H9 (cell line): Measurements from ENCODE around the gene DCUN1D2. TPM values are rescaled to one million over a fixed set of nuclear protein-coding genes. Genes with fewer than 3 reads are reported as not detected.

Experiments used
- DNase-seq: peaks from one replicate; pipeline ENCODE4 v3.0.0-alpha.2; 2017
- H2AFZ ChIP-seq: one replicate; pipeline ENCODE4 v1.6.1; 2013; ENCODE audit warnings: mild to moderate bottlenecking, low read length, control low read depth, moderate library complexity
- H2AK5ac ChIP-seq: 2 replicates; pipeline ENCODE4 v1.6.1; 2013; ENCODE audit warnings: low read length, control low read depth, mixed read lengths; ENCODE audit not compliant: insufficient read length
- H2BK120ac ChIP-seq: one replicate; pipeline ENCODE4 v1.6.1; 2013; ENCODE audit warnings: low read depth, mild to moderate bottlenecking, low read length, control low read depth, inconsistent platforms; ENCODE audit not compliant: poor library complexity, severe bottlenecking
- H2BK12ac ChIP-seq: 2 replicates; pipeline ENCODE4 v1.6.1; 2013; ENCODE audit warnings: low read length, control low read depth, mixed read lengths, low read depth; ENCODE audit not compliant: insufficient read length
- H2BK15ac ChIP-seq: 2 replicates; pipeline ENCODE4 v1.6.1; 2013; ENCODE audit warnings: low read depth, low read length, control low read depth
- H2BK20ac ChIP-seq: one replicate; pipeline ENCODE4 v1.6.1; 2013; ENCODE audit warnings: low read depth, mild to moderate bottlenecking, low read length, control low read depth, inconsistent platforms; ENCODE audit not compliant: poor library complexity, severe bottlenecking
- H2BK5ac ChIP-seq: 2 replicates; pipeline ENCODE4 v1.6.1; 2013; ENCODE audit warnings: low read length, control low read depth, mixed read lengths; ENCODE audit not compliant: insufficient read length
- H3K14ac ChIP-seq: 2 replicates; pipeline ENCODE4 v1.6.1; 2013; ENCODE audit warnings: low read length, control low read depth; ENCODE audit not compliant: insufficient read depth
- H3K18ac ChIP-seq: 2 replicates; pipeline ENCODE4 v1.6.1; 2013; ENCODE audit warnings: low read depth, mild to moderate bottlenecking, mixed read lengths, low read length, control low read depth; ENCODE audit not compliant: insufficient read length
- H3K23ac ChIP-seq: 2 replicates; pipeline ENCODE4 v1.6.1; 2013; ENCODE audit warnings: low read length, control low read depth, mixed read lengths, low read depth; ENCODE audit not compliant: insufficient read length
- H3K23me2 ChIP-seq: 2 replicates; pipeline ENCODE4 v1.6.1; 2013; ENCODE audit warnings: low read depth, mild to moderate bottlenecking, mixed read lengths, low read length, control low read depth; ENCODE audit not compliant: insufficient read length, poor library complexity, severe bottlenecking
- H3K27ac ChIP-seq: 2 replicates; pipeline ENCODE4 v1.5.1; 2013; ENCODE audit warnings: low read length, control low read depth, mixed read lengths, low read depth; ENCODE audit not compliant: insufficient read length
- H3K27me3 ChIP-seq: 2 replicates; pipeline ENCODE4 v1.6.1; 2013; ENCODE audit warnings: low read length, control low read depth, inconsistent platforms; ENCODE audit not compliant: insufficient read depth
- H3K4ac ChIP-seq: 2 replicates; pipeline ENCODE4 v1.6.1; 2013; ENCODE audit warnings: low read depth, mild to moderate bottlenecking, control low read depth, inconsistent platforms, low read length, moderate library complexity
- H3K4me1 ChIP-seq: 2 replicates; pipeline ENCODE4 v1.6.1; 2013; ENCODE audit warnings: low read length, control low read depth, inconsistent platforms; ENCODE audit not compliant: insufficient read depth
- H3K4me2 ChIP-seq: 2 replicates; pipeline ENCODE4 v1.6.1; 2013; ENCODE audit warnings: low read length, control low read depth, mixed read lengths; ENCODE audit not compliant: insufficient read length, insufficient read depth
- H3K56ac ChIP-seq: 2 replicates; pipeline ENCODE4 v1.6.1; 2013; ENCODE audit warnings: low read depth, mild to moderate bottlenecking, mixed read lengths, low read length, control low read depth; ENCODE audit not compliant: insufficient read length
- H3K79me1 ChIP-seq: 2 replicates; pipeline ENCODE4 v1.6.1; 2013; ENCODE audit warnings: low read depth, mild to moderate bottlenecking, moderate library complexity, low read length, control low read depth, inconsistent platforms; ENCODE audit not compliant: insufficient read depth, poor library complexity, severe bottlenecking
- H3K79me2 ChIP-seq: 2 replicates; pipeline ENCODE4 v1.6.1; 2013; ENCODE audit warnings: low read length, control low read depth, inconsistent platforms; ENCODE audit not compliant: insufficient read depth
- H3K9ac ChIP-seq: 2 replicates; pipeline ENCODE4 v1.6.1; 2013; ENCODE audit warnings: low read length, control low read depth, mixed read lengths; ENCODE audit not compliant: insufficient read length; ENCODE audit errors: extremely low read depth
- H3K9me3 ChIP-seq: one replicate; pipeline ENCODE4 v1.6.1; 2013; ENCODE audit warnings: low read depth, low read length, inconsistent platforms; ENCODE audit not compliant: control insufficient read depth
- H3T11ph ChIP-seq: one replicate; pipeline ENCODE4 v1.6.1; 2013; ENCODE audit warnings: mild to moderate bottlenecking, low read length, control low read depth, inconsistent platforms
- H4K20me1 ChIP-seq: one replicate; pipeline ENCODE4 v1.6.1; 2013; ENCODE audit not compliant: control insufficient read depth, insufficient read length, insufficient read depth
- H4K5ac ChIP-seq: 2 replicates; pipeline ENCODE4 v1.6.1; 2013; ENCODE audit warnings: low read depth, mild to moderate bottlenecking, mixed read lengths, low read length, control low read depth; ENCODE audit not compliant: insufficient read length
- H4K8ac ChIP-seq: replicated peaks from 2 replicates; pipeline ENCODE4 v1.6.1; 2013; ENCODE audit warnings: low read length, control low read depth, mixed read lengths, low read depth; ENCODE audit not compliant: insufficient read length
- H4K91ac ChIP-seq: 2 replicates; pipeline ENCODE4 v1.6.1; 2013; ENCODE audit warnings: low read depth, mild to moderate bottlenecking, moderate library complexity, mixed read lengths, low read length, control low read depth; ENCODE audit not compliant: insufficient read length
- H3K27ac Mint-ChIP-seq, 3 experiments: 2 replicates in 2 of 3; 3 replicates in 1 of 3; pipeline ENCODE4 v1.8.0; 2020 to 2021; ENCODE audit warnings: mixed read lengths in 3 of 3, mild to moderate bottlenecking in 1 of 3, moderate library complexity in 1 of 3
- H3K27me3 Mint-ChIP-seq: 2 replicates; pipeline ENCODE4 v1.8.0; 2021; ENCODE audit warnings: low read depth, mild to moderate bottlenecking, moderate library complexity, mixed read lengths
- H3K36me3 Mint-ChIP-seq, 3 experiments: 2 replicates in 2 of 3; 3 replicates in 1 of 3; pipeline ENCODE4 v1.8.0; 2020 to 2021; ENCODE audit warnings: low read depth in 3 of 3, mixed read lengths in 3 of 3; ENCODE audit not compliant: insufficient read depth in 1 of 3
- H3K4me1 Mint-ChIP-seq, 2 experiments: 2 replicates each; pipeline ENCODE4 v1.8.0; 2020; ENCODE audit warnings: mixed read lengths in 2 of 2
- H3K4me3 Mint-ChIP-seq, 2 experiments: 2 replicates in 1 of 2; 3 replicates in 1 of 2; pipeline ENCODE4 v1.8.0; 2020 to 2021; ENCODE audit warnings: mild to moderate bottlenecking in 2 of 2, mixed read lengths in 2 of 2, moderate library complexity in 1 of 2
- H3K9me3 Mint-ChIP-seq, 2 experiments: 2 replicates in 1 of 2; 3 replicates in 1 of 2; pipeline ENCODE4 v1.8.0; 2020; ENCODE audit warnings: mild to moderate bottlenecking in 2 of 2, mixed read lengths in 2 of 2, moderate library complexity in 1 of 2
- CTCF ChIP-seq: fragments of 200-600 bp; sonication (generic); conservative IDR thresholded peaks from 3 replicates; pipeline ENCODE4 v1.8.0; 2021; ENCODE audit warnings: antibody characterized with exemption, mild to moderate bottlenecking
- WGBS: extraction: QIAGEN DNeasy Blood & Tissue Kit; methylation state at CpG from one replicate; pipeline ENCODE4 v1.1.7; 2013; ENCODE audit warnings: missing lambda C conversion rate, low lambda C conversion rate, mixed read lengths; ENCODE audit not compliant: insufficient read length; ENCODE audit errors: extremely low coverage; 5-methylcytosine and 5-hydroxymethylcytosine counted together
- total RNA-seq: library from RNA; stranded (reverse); gene quantifications from 2 replicates; pipeline ENCODE4 v1.2.1, GENCODE V29; 2021

Gene DCUN1D2
- total RNA-seq, 1 experiment from 2014 or later: 36.8 TPM

- no peak overlapping the region for H3K4ac ChIP-seq
- no peaks in the 10 kb centered on the region for H3K27me3 ChIP-seq
- H2BK5ac ChIP-seq: no peak overlapping the region
- whole genome bisulfite sequencing: no CpG with 5 or more reads among the region's 15 CpGs
- no peak for TF ChIP-seq CTCF
- no peak overlapping the region for H2BK20ac ChIP-seq
- H3K36me3 Mint-ChIP-seq: no peaks in the 10 kb centered on the region; a peak in 1 of 7 replicates
- no peak overlapping the region for H3T11ph ChIP-seq
- H3K79me2 ChIP-seq: no peaks in the 10 kb centered on the region
- H2AFZ ChIP-seq: no peak overlapping the region
- H3K23me2 ChIP-seq: no peaks in the 10 kb centered on the region
- no peak overlapping the region for H3K9ac ChIP-seq
- H4K8ac ChIP-seq: no peak overlapping the region
- peaks cover 2% of the 10 kb centered on the region for H3K27me3 Mint-ChIP-seq
- no peak overlapping the region for H3K4me2 ChIP-seq
- H3K9me3 ChIP-seq: no peaks in the 10 kb centered on the region
- H3K27ac ChIP-seq: no peak overlapping the region
- H4K20me1 ChIP-seq: no peaks in the 10 kb centered on the region
- H2BK120ac ChIP-seq: no peak overlapping the region
- H3K9me3 Mint-ChIP-seq: no peaks in the 10 kb centered on the region
- no peak overlapping the region for H2AK5ac ChIP-seq
- no peak overlapping the region for H3K23ac ChIP-seq
- no peak overlapping the region for H3K18ac ChIP-seq
- no peak for DNase-seq
- H3K4me1 Mint-ChIP-seq: 0 out of 4 replicates have a peak, but pooled peaks cover 0 to 7% of the 10 kb centered on the region in 2 experiments
- no peak overlapping the region for H3K4me3 Mint-ChIP-seq
- peak overlapping the region in 1 of 3 experiments; percentile 28; a peak in 1 of 7 replicates for H3K27ac Mint-ChIP-seq
- H2BK15ac ChIP-seq: no peak overlapping the region
- no peak overlapping the region for H4K5ac ChIP-seq
- H3K4me1 ChIP-seq: no peaks in the 10 kb centered on the region
- no peaks in the 10 kb centered on the region for H3K79me1 ChIP-seq
- no peak overlapping the region for H4K91ac ChIP-seq
- H3K56ac ChIP-seq: no peak overlapping the region
- no peak overlapping the region for H3K14ac ChIP-seq
- H2BK12ac ChIP-seq: no peak overlapping the region
These were observed 70.3 kb downstream of the DCUN1D2 start for GRCh38 chr13:113420232-113420631.
